ENCODE data around the gene ECE1.

ECE1 gene

DNA sequence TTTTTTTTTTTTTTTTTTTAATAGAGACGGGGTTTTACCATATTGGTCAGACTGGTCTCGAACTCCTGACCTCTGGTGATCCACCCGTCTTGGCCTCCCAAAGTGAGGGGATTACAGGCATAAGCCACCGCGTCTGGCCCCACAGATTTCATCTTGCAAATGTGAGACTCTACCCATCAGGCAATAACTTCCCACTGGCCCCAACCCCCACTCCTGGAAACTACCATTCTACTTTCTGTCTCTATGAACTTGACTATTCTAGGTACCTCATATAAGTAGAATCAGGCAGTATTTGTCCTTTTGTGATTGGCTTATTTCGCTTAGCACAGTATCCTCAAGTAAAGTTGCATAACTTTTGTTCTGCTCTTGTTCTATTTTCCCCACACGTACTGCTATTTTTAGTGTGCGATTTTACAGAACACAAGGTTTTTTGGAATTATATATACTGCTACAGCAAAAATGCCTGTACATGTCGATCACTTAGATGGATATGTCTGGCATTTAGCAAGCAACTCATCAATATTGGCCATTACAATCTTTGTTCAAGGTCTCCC is 40.2 kb downstream of the ECE1 start:
- H3K4me3 ChIP-seq (ENCODE audit: low read length), result no peak overlapping the region
- no peaks in the 10 kb centered on the region for H3K4me1 ChIP-seq (ENCODE audit: insufficient read depth, low read length)
- peaks cover 12% of the 10 kb centered on the region for H3K36me3 ChIP-seq (ENCODE audit: insufficient read depth, low read depth, low read length)
- H3K27ac ChIP-seq (ENCODE audit: low read length), result no peak overlapping the region
- H3K9me3 ChIP-seq (ENCODE audit: insufficient read depth, low read depth, low read length), result no peaks in the 10 kb centered on the region
- H3K9ac ChIP-seq (ENCODE audit: low read depth, low read length), result no peak overlapping the region
- H3K27me3 ChIP-seq (ENCODE audit: insufficient read depth, low read length), result no peaks in the 10 kb centered on the region

GRCh38 chr1:21247892-21248715 is 42.2 kb downstream of the ECE1 start:
- no peaks in the 10 kb centered on the region for H3K27me3 ChIP-seq (ENCODE audit: insufficient read depth, low read length)
- no peaks in the 10 kb centered on the region for H3K9me3 ChIP-seq (ENCODE audit: insufficient read depth, low read depth, low read length)
- no peak overlapping the region for H3K9ac ChIP-seq (ENCODE audit: low read depth, low read length)
- H3K4me1 ChIP-seq (ENCODE audit: insufficient read depth, low read length), result no peaks in the 10 kb centered on the region
- no peak overlapping the region for H3K4me3 ChIP-seq (ENCODE audit: low read length)
- H3K27ac ChIP-seq (ENCODE audit: low read length), result no peak overlapping the region
- peaks cover 14% of the 10 kb centered on the region for H3K36me3 ChIP-seq (ENCODE audit: insufficient read depth, low read depth, low read length)

GRCh38 chr1:21246905-21247642 is 43.2 kb downstream of the ECE1 start:
- Histone ChIP-seq H3K4me1 (ENCODE audit: insufficient read depth, low read length) (no peaks in the 10 kb centered on the region), H3K27me3 (ENCODE audit: insufficient read depth, low read length) (no peaks in the 10 kb centered on the region), H3K9me3 (ENCODE audit: insufficient read depth, low read depth, low read length) (no peaks in the 10 kb centered on the region), H3K9ac (ENCODE audit: low read depth, low read length) (no peak overlapping the region), H3K27ac (ENCODE audit: low read length) (no peak overlapping the region), H3K36me3 (ENCODE audit: insufficient read depth, low read depth, low read length) (peaks cover 11% of the 10 kb centered on the region), H3K4me3 (ENCODE audit: low read length) (no peak overlapping the region)

GRCh38 chr1:21245688-21246229 is 44.5 kb downstream of the ECE1 start:
- Histone ChIP-seq H3K27ac (ENCODE audit: low read length) (no peak overlapping the region), H3K9me3 (ENCODE audit: insufficient read depth, low read depth, low read length) (no peaks in the 10 kb centered on the region), H3K9ac (ENCODE audit: low read depth, low read length) (no peak overlapping the region), H3K36me3 (ENCODE audit: insufficient read depth, low read depth, low read length) (peaks cover 12% of the 10 kb centered on the region), H3K4me1 (ENCODE audit: insufficient read depth, low read length) (no peaks in the 10 kb centered on the region), H3K27me3 (ENCODE audit: insufficient read depth, low read length) (no peaks in the 10 kb centered on the region), H3K4me3 (ENCODE audit: low read length) (no peak overlapping the region)

GRCh38 chr1:21244986-21245687 is 45.1 kb downstream of the ECE1 start:
- Histone ChIP-seq H3K4me1 (ENCODE audit: insufficient read depth, low read length) (no peaks in the 10 kb centered on the region), H3K27ac (ENCODE audit: low read length) (no peak overlapping the region), H3K9me3 (ENCODE audit: insufficient read depth, low read depth, low read length) (no peaks in the 10 kb centered on the region), H3K4me3 (ENCODE audit: low read length) (no peak overlapping the region), H3K36me3 (ENCODE audit: insufficient read depth, low read depth, low read length) (peaks cover 12% of the 10 kb centered on the region), H3K27me3 (ENCODE audit: insufficient read depth, low read length) (no peaks in the 10 kb centered on the region), H3K9ac (ENCODE audit: low read depth, low read length) (no peak overlapping the region)

GRCh38 chr1:21244154-21244553 is 46.1 kb downstream of the ECE1 start:
- H3K27me3 ChIP-seq (ENCODE audit: insufficient read depth, low read length), result no peaks in the 10 kb centered on the region
- H3K4me1 ChIP-seq (ENCODE audit: insufficient read depth, low read length), result no peaks in the 10 kb centered on the region
- H3K27ac ChIP-seq (ENCODE audit: low read length), result no peak overlapping the region
- H3K36me3 ChIP-seq (ENCODE audit: insufficient read depth, low read depth, low read length), result peaks cover 12% of the 10 kb centered on the region
- no peak overlapping the region for H3K9ac ChIP-seq (ENCODE audit: low read depth, low read length)
- no peaks in the 10 kb centered on the region for H3K9me3 ChIP-seq (ENCODE audit: insufficient read depth, low read depth, low read length)
- H3K4me3 ChIP-seq (ENCODE audit: low read length), result no peak overlapping the region

DNA sequence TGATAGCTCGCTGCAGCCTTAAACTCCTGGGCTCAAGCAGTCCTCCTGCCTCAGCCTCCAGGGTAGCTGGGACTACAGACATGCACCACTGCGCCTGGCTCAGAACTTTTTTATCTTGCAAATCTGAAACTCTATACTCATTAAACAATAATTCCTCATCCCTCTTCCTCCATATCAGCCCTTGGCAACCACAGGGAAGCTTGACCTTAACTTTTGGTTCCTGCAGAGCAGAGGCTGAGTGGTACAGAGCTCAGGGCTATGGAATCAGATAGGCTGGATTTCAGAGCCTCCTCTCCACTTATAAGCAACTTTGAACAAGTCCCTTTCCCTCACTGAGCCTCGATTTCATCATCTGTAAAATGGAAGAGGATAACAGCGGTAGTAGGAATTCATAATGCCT is 47.4 kb downstream of the ECE1 start:
- H3K4me1 ChIP-seq (ENCODE audit: insufficient read depth, low read length), result peaks cover 7% of the 10 kb centered on the region; the same call in 1 of the 2 replicates

GRCh38 chr1:21241771-21242581 is 48.3 kb downstream of the ECE1 start:
- Histone ChIP-seq H3K4me1 (ENCODE audit: insufficient read depth, low read length) (peaks cover 7% of the 10 kb centered on the region; the same call in 1 of the 2 replicates), H3K9ac (ENCODE audit: low read depth, low read length) (no peak overlapping the region), H3K9me3 (ENCODE audit: insufficient read depth, low read depth, low read length) (no peaks in the 10 kb centered on the region), H3K27ac (ENCODE audit: low read length) (no peak overlapping the region), H3K27me3 (ENCODE audit: insufficient read depth, low read length) (no peaks in the 10 kb centered on the region), H3K36me3 (ENCODE audit: insufficient read depth, low read depth, low read length) (peaks cover 18% of the 10 kb centered on the region), H3K4me3 (ENCODE audit: low read length) (no peak overlapping the region)

More for the DNA sequence above, 47.4 kb downstream of the ECE1 start:
- Histone ChIP-seq H3K27ac (ENCODE audit: low read length) (no peak overlapping the region), H3K9me3 (ENCODE audit: insufficient read depth, low read depth, low read length) (no peaks in the 10 kb centered on the region), H3K36me3 (ENCODE audit: insufficient read depth, low read depth, low read length) (peaks cover 16% of the 10 kb centered on the region), H3K4me3 (ENCODE audit: low read length) (no peak overlapping the region), H3K27me3 (ENCODE audit: insufficient read depth, low read length) (no peaks in the 10 kb centered on the region), H3K9ac (ENCODE audit: low read depth, low read length) (no peak overlapping the region)

DNA sequence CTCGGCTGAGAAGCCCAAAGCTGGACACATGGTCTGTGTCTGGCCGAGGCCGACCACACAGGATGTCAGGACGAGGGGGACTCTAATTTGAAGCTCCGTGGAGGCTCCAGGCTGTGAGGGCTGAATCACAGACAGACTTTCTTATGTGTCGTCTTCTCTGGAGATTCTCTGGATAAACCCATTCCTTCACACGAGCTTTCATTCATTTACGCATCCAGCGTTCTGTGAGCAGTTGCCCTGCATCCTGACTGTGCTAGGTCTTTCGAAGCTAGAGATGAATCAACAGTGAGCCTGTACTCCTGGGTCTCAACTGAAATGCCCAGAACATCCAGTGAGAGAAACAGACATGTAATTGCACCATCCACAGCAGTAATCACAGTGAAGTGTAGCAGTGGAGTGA is 49.6 kb downstream of the ECE1 start:
- Histone ChIP-seq H3K36me3 (ENCODE audit: insufficient read depth, low read depth, low read length) (peaks cover 29% of the 10 kb centered on the region), H3K27ac (ENCODE audit: low read length) (no peak overlapping the region), H3K4me3 (ENCODE audit: low read length) (no peak overlapping the region), H3K9me3 (ENCODE audit: insufficient read depth, low read depth, low read length) (no peaks in the 10 kb centered on the region), H3K9ac (ENCODE audit: low read depth, low read length) (no peak overlapping the region), H3K27me3 (ENCODE audit: insufficient read depth, low read length) (no peaks in the 10 kb centered on the region), H3K4me1 (ENCODE audit: insufficient read depth, low read length) (peaks cover 7% of the 10 kb centered on the region; the same call in 1 of the 2 replicates)

DNA sequence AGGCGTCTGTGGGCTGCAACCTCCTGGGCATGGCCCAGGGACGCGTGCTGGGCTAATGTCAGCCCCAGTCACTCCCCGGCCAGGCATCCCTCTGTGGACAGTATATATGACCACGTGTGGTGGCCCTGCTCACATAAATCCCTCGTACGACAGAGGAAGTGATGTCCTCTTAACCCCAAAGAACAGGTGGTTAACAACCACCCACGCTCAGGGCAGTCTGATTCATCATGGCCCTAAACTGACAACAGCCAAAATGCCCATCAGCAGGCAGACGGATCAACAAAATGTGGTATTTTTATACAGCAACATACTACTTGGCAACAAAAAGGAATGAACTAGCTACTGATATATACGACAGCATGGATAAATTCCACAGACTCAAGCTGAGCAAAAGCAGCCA is 51.0 kb downstream of the ECE1 start:
- H3K27ac ChIP-seq (ENCODE audit: low read length), result no peak overlapping the region
- H3K4me1 ChIP-seq (ENCODE audit: insufficient read depth, low read length), result peaks cover 7% of the 10 kb centered on the region; the same call in 1 of the 2 replicates
- H3K9me3 ChIP-seq (ENCODE audit: insufficient read depth, low read depth, low read length), result no peaks in the 10 kb centered on the region
- H3K4me3 ChIP-seq (ENCODE audit: low read length), result no peak overlapping the region
- H3K9ac ChIP-seq (ENCODE audit: low read depth, low read length), result no peak overlapping the region
- H3K36me3 ChIP-seq (ENCODE audit: insufficient read depth, low read depth, low read length), result peaks cover 26% of the 10 kb centered on the region
- no peaks in the 10 kb centered on the region for H3K27me3 ChIP-seq (ENCODE audit: insufficient read depth, low read length)
